Right ventricle myocardium inferior (tissue), 1 donor: ENCODE data around the gene KRT72. TPM values are rescaled to one million over a fixed set of nuclear protein-coding genes. Genes with fewer than 3 reads are reported as not detected.
A peak's percentile ranks its signal among the peaks of the same experiment; 100 is the strongest.

Experiments used
- ATAC-seq: fragments of 200-7000 bp; cut with Tn5 transposase; one replicate; pipeline ENCODE4 v1.9.1; 2020; ENCODE audit warnings: mild to moderate bottlenecking, moderate library complexity
- DNase-seq: peaks from one replicate; pipeline ENCODE4 v3.0.0; 2021; ENCODE audit errors: missing footprints
- intact Hi-C: fragments of 100-400 bp; cut with DNase I; formaldehyde crosslinking; loops from one replicate; pipeline ENCODE4 v1.11.0; 2022
- long read RNA-seq: library from polyadenylated mRNA; unstranded; transcript quantifications from one replicate; pipeline ENCODE4 v2.0.0, GENCODE V29; 2021
- total RNA-seq: library from RNA; stranded (reverse); fragmentation: NEBNext Ultra II Directional; extraction: Animal tissue kit (Norgen Biotek cat#: 25700); gene quantifications from one replicate; pipeline ENCODE4 v1.2.1, GENCODE V29; 2021
- donor health status: DM: no; HTN: yes; CAD: no; lungs with severe emphysema.

Gene KRT72
- not detected for total RNA-seq
- long read RNA-seq: 0 reads

GRCh38 chr12:52600941-52601481, at the start of gene KRT72:
Gene KRT72 (minus strand): TSS chr12:52601463. CDS start chr12:52601452, 11 bp downstream.
- no peak for DNase-seq
- intact Hi-C loops: no loop called here

DNA sequence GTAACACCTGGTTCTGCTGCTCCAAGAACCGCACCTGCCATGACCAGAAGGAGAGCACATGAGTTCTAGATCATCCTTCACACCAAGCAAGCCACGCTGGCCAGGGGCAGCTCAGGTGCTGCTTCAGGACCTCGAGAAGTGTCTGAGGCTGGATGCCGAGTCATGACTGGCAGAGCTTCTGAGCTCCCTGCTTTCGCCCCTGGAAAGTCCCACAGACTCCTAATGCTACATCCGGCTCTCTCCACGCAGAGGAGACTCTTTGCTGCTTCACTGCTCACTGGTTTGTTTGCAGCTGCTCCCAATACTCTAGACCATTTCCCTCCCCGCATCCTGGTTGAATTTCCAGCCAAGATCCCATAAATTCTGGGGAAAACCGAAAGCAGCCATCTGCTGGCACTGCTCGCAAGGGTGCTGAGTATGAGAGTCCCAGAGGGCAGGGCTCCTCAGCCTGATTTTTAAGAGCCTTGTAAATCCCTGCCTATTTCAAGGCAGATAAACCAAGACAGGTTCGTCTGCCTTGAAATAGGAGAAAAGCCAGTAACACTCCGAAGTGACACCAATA, 49.3 kb upstream of the KRT72 start:
- ATAC-seq (no peak), DNase-seq (no peak)
- intact Hi-C loops: no loop called here

More at GRCh38 chr12:52600941-52601481, at the start of gene KRT72:
- ATAC-seq: no peak

- intact Hi-C loops: no loop called here
- ATAC-seq: no peak
- no peak for DNase-seq
Observed at GRCh38 chr12:52649066-52649465, 47.8 kb upstream of the KRT72 start.

DNA sequence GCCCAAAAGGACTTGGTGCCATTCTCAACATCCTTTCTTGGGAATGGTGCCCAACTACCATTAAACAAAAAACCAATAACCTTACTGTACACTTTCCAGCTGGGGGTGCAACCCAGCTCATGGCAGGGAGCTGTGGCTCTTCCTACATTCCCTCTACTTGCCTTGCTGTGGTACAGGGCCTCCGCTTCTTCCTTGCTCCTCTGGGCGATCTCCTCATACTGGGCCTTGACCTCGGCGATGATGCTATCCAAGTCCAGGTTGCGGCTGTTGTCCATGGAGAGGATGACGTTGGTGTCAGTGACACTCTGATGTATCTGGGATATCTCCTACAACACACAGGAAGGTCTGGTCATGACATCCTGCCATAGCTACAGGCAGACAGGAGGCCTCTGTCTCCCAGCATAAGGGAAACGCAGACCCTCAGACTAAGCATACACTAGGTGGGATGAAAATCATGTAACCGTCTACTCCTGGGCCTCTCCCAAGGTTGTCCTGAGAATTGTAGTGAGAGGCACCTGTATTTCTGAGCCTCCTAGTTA, 46.8 kb upstream of the KRT72 start:
- DNase-seq: no peak
- ATAC-seq: no peak
- intact Hi-C loops: no loop called here

- intact Hi-C loops: no loop called here
- ATAC-seq: no peak
Observed at GRCh38 chr12:52647601-52648000, 46.3 kb upstream of the KRT72 start.

DNA sequence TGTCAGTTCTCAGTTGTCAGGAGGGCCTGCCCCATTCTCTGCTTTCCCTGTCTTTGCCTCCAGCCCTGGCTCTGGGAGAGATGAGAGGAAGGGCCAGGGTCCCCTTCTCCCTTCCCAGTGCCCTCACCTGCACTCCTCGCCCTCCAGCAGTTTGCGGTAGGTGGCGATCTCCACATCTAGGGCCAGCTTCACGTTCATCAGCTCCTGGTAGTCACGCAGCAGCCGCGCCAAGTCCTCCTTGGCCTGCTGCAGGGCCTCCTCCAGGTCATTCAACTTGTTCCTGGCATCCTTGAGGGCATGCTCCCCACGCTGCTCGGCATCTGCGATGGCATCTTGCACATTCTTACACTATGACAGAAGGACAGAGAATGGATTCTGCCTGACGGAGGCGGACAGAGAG, 45.4 kb upstream of the KRT72 start:
- intact Hi-C loops: no loop called here
- ATAC-seq (no peak), DNase-seq (no peak)

More at GRCh38 chr12:52647601-52648000, 46.3 kb upstream of the KRT72 start:
- no peak for DNase-seq

DNA sequence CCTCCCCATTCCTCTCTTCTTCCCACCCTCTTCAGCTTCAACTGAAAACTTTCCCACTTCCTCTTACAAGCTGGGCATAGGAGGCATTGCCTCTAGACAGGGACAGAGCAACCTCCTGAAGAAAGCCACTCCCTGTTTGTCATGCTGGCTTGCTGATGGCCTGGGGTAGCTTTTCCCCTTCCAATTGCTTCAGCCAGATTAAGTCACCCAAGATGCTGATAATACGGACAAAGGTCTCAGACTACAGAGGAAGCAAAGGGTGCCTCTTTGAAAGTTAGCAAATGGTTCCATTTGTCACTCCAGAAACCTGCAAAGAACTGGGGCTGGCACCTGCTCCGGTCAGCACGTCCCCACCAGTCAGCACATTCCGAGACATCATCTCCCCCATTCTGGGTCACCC, 44.7 kb upstream of the KRT72 start:
- ATAC-seq (no peak), DNase-seq (no peak)

DNA sequence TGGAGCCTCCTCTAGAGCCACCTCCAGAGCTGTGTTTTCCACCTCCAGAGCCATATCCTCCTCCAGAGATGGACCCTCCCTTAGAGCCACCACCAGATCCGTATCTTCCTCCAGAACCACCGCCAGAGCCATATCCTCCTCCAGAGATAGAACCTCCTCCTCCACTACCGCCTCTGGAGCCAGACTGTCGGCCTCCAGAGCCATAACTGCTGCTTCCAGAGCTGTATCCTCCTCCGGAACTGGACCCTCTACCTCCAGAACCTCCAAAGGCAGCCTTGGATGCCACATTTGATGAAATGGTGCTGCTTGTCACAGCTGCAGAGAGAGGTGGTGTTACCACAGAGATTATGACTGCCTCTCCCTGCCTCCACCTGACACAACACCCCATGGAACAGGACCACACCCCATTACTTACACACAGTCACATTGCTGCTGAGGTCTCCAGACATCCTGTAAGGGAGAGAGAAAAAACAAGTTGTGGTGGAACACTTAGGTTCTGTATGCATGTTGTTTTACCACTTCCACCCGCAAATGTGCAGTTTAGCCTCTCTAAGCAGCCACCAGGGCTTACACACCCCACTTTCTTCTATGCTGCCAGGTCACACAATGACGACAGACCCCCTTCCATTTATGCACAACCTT, 44.0 kb upstream of the KRT72 start:
- no peak for DNase-seq
- intact Hi-C loops: no loop called here
- ATAC-seq: no peak

More for the DNA sequence above, 44.7 kb upstream of the KRT72 start:
- intact Hi-C loops: no loop called here

DNA sequence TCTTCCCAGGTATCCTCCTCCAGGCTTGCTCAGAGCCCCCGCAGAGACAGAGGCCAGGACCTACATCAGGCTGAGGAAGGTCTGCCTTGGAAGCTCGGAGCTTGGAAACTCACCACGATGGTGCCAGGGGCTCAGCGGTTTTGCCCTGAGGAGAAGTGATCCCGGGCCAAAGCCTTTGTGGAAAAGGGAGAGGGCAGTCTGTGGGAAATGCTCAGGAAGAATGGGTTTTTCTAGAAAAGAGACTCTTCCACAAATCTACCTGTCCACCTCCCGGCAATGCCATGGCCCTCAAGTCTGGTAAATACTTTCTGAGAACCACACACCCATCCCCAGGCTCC, 42.8 kb upstream of the KRT72 start:
- intact Hi-C loops: no loop called here
- ATAC-seq: no peak
- DNase-seq: no peak

GRCh38 chr12:52643233-52644077, 42.2 kb upstream of the KRT72 start:
- DNase-seq (no peak), ATAC-seq (no peak)
- intact Hi-C loops: no loop called here

DNA sequence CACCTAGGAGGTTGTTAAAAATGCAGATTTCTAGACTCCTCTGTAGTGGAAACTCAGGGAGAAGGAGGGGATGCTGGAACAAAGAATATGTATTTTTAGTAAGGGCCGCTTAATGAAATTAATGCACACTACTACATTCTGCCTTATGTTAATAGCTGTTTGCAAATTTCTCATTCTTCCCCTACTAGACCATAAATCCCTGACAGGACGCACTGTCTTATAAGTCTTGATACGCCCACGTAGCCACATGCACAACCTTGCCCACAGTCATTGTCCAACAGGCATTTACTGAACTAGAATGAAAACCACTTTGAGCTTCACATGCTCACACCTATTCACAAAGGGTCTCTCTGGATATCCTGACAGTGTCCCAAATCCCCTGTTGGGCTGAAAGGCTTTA, 40.2 kb upstream of the KRT72 start:
- intact Hi-C loops: no loop called here
- ATAC-seq: no peak
- DNase-seq: no peak

- ATAC-seq: no peak
- intact Hi-C loops: no loop called here
- DNase-seq: no peak
Observed at GRCh38 chr12:52637299-52637698, 36.0 kb upstream of the KRT72 start.

DNA sequence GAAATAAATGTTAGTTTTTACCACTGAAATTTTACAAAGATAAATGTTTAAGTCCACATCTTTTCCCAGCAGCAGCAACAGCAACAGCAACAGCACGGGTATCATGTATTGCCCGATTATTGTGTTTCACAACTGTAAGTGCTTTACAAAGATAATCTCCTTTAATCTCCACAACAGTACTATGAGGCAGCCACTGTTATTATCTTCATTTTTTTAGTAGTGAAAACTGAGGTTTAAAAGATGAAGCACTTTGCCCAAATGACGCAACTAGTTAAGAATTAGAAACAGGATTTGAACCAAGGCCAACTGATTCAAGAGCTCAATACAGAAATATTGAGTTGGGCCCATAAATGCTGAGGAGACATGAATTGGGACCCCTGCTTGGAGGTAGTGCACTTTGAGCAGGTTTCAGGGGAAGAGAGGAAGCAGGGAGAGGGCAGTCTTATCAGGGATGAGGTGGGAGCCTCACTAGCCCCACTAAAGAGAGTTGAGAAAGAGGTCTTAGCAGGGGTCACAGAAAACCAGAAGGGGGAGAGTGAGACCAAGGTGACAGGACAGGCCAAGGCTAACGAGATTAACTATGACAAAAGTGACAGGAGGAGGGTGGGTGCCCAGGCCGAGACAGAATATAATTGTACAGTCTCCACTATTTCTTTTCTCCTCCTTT, 35.5 kb upstream of the KRT72 start:
- ATAC-seq: no peak
- intact Hi-C loops: no loop called here
- no peak for DNase-seq

DNA sequence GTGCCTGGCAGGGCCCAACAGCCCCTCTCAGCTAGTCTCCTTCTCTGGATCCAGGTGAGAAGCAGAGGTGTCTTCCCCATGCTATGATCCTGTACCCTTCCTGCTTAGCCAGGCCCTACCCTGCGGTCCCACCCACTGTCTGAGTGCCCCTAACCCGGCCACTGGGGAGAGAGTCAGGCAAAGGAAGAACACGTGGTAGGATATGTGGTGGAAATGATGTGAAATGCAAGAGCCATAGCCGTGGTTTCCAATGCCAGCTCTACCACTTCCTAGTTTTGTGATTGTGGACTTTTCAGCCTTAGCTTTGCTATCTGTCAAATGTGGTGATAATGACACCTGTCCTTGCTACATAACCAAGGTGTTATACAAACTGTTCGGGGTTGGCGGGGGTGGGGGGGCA, 34.9 kb upstream of the KRT72 start:
- intact Hi-C loops: no loop called here
- no peak for ATAC-seq
- no peak for DNase-seq

DNA sequence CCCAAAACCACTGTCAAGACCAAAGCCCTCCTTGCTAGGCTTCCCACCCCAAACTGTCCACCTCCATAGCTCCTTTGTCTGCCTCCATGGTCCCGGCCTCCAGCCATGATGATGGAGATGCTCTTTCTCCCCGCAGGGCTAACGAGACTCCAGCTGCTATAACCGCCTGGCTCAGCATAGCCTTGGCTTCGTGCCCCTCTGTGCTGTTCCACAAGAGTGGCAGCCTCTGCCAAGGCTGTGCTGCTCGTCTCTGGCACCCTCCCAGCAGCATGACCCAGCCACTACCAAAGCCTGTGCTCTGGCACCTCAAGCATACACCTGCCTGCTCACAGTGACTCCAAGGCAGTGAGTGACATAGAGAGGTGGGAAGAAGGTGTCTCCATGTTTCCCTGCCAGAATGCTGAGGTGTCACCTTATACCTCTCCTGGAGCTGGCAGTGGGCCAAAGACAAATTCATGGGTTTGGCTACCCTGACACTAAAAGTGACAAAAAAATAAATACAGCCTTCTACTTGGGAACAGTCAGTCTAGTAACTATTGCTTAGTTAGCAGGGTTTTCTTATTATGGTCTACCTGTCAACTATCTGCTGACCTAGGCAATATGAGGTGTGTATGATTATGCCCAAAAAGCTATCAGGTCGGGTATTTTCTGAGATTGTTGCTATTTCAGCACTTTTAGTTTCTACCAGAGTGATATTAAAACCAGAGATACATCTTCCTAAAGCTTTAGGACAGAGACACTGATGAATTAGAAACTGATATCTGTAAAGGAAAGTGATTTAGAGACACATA, 33.2 kb upstream of the KRT72 start:
- intact Hi-C loops: no loop called here
- ATAC-seq: peak; percentile 95

GRCh38 chr12:52633383-52633782, 32.1 kb upstream of the KRT72 start:
- ATAC-seq (no peak), DNase-seq (no peak)
- intact Hi-C loops: no loop called here

More for the DNA sequence above, 33.2 kb upstream of the KRT72 start:
- DNase-seq: peak; percentile 87

- DNase-seq (no peak), ATAC-seq (no peak)
- intact Hi-C loops: no loop called here
Observed at GRCh38 chr12:52632656-52633055, 31.4 kb upstream of the KRT72 start.
